ENCODE data around the gene CTIF.
"Not testable (repeated sequence)": the region's sequence is repeated elsewhere in the genome, so short reads cannot be mapped to it uniquely, and the experiment has no call there.

CTIF gene

DNA sequence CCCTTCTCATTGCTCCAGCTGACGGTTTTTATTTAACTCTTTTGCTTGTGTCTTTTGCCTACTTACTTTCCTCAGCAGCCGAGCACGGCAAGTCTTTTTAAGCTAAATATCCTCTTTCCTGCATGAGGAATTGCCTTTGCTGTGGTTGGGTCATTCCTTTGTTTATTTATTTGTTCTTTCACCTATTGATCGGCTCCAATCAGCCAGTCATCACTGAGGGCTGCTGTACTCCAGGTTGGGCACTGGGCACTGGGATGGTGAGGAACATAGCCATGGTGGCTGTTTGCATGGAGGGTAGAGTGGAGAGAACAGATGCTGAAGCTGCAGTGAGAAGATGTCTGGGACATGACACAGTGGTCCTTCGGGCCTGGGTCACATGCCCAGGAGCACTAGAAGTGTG lies 105.2 kb downstream of the CTIF start:
- Histone ChIP-seq H3K4me3 (ENCODE audit: low read length) (no peak overlapping the region), H3K9ac (ENCODE audit: low read depth, low read length) (no peak overlapping the region), H3K27me3 (ENCODE audit: insufficient read depth, low read length) (no peaks in the 10 kb centered on the region), H3K4me1 (ENCODE audit: insufficient read depth, low read length) (peaks cover 1% of the 10 kb centered on the region; the same call in 1 of the 2 replicates), H3K27ac (ENCODE audit: low read length) (no peak overlapping the region), H3K36me3 (ENCODE audit: insufficient read depth, low read depth, low read length) (no peaks in the 10 kb centered on the region), H3K9me3 (ENCODE audit: insufficient read depth, low read depth, low read length) (no peaks in the 10 kb centered on the region)

DNA sequence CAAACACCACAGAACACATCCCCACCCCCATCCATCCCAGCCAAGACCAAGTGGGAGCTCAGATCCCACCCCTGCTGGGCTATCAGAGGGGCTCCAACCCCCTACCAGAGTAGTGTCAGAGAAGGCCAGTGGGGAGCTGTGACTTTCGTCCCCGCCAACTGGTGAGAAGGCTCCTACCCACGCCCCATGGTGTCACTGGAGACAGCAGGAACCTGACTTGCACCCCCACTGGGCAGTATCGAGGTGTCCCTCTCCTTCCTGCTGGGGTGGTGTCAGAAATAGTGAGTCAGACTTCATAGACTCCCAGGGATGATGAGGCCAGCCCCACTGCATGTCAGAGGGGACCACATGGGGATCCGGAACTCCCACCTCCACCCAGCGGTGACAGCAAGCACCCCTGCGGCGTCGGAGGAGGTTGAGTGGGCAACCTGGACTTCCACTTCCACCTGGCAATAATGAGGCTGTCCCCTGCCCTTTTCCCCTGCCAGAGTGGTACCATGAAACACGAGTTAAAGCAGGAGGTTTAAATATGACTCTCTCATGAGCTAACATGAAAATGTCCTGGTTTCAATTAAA lies 106.7 kb downstream of the CTIF start:
- Histone ChIP-seq H3K4me3 (ENCODE audit: low read length) (no peak overlapping the region), H3K9ac (ENCODE audit: low read depth, low read length) (no peak overlapping the region), H3K27ac (ENCODE audit: low read length) (no peak overlapping the region), H3K27me3 (ENCODE audit: insufficient read depth, low read length) (no peaks in the 10 kb centered on the region), H3K9me3 (ENCODE audit: insufficient read depth, low read depth, low read length) (no peaks in the 10 kb centered on the region), H3K4me1 (ENCODE audit: insufficient read depth, low read length) (peaks cover 3% of the 10 kb centered on the region; the same call in 1 of the 2 replicates), H3K36me3 (ENCODE audit: insufficient read depth, low read depth, low read length) (no peaks in the 10 kb centered on the region)

DNA sequence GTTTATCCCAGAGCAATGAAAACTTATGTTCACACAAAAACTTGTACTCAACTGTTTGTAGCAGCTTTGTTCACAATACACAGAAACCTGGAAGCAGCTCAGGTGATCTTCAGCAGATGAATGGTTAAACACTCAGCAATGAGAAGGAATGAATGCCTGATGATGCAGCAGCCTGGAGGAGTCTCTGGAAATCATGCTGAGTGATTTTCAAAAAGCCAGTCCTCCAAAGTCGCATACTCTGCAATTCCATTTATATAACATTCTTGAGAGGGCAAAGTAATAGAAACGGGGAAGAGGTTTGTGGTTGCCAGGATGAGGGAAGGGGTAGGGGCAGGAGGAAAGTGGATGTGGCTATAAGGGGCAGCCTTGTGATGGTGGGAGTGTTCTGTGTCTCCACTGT lies 108.1 kb downstream of the CTIF start:
- Histone ChIP-seq H3K9me3 (ENCODE audit: insufficient read depth, low read depth, low read length) (no peaks in the 10 kb centered on the region), H3K27ac (ENCODE audit: low read length) (no peak overlapping the region), H3K27me3 (ENCODE audit: insufficient read depth, low read length) (no peaks in the 10 kb centered on the region), H3K4me1 (ENCODE audit: insufficient read depth, low read length) (peaks cover 3% of the 10 kb centered on the region; the same call in 1 of the 2 replicates), H3K36me3 (ENCODE audit: insufficient read depth, low read depth, low read length) (no peaks in the 10 kb centered on the region), H3K4me3 (ENCODE audit: low read length) (no peak overlapping the region), H3K9ac (ENCODE audit: low read depth, low read length) (no peak overlapping the region)

DNA sequence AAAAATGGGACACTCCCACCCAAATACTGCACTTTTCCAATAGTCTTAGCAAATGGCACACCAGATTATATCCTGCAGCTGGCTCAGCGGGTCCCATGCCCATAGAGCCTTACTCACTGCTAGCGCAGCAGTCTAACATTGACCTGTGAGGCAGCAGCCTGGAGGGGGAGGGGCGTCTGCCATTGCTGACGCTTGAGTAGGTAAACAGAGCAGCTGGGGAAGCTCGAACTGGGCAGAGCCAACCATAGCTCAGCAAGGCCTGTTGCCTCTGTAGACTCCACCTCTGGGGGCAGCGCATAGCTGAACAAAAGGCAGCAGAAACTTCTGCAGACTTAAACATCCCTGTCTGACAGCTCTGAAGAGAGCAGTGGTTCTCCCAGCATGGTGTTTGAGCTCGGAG lies 110.4 kb downstream of the CTIF start:
- H3K27ac ChIP-seq (ENCODE audit: low read length), result no peak overlapping the region
- no peaks in the 10 kb centered on the region for H3K36me3 ChIP-seq (ENCODE audit: insufficient read depth, low read depth, low read length)
- no peaks in the 10 kb centered on the region for H3K9me3 ChIP-seq (ENCODE audit: insufficient read depth, low read depth, low read length)
- no peak overlapping the region for H3K9ac ChIP-seq (ENCODE audit: low read depth, low read length)
- H3K4me1 ChIP-seq (ENCODE audit: insufficient read depth, low read length), result peaks cover 3% of the 10 kb centered on the region; the same call in 1 of the 2 replicates
- no peak overlapping the region for H3K4me3 ChIP-seq (ENCODE audit: low read length)
- H3K27me3 ChIP-seq (ENCODE audit: insufficient read depth, low read length), result no peaks in the 10 kb centered on the region

DNA sequence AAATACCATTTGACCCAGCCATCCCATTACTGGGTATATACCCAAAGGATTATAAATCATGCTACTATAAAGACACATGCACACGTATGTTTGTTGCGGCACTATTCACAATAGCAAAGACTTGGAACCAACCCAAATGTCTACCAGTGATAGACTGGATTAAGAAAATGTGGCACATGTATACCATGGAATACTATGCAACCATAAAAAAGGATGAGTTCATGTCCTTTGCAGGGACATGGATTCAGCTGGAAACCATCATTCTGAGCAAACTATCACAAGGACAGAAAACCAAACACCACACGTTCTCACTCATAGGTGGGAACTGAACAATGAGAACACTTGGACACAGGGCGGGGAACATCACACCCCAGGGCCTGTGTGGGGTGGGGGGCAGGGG lies 115.8 kb downstream of the CTIF start:
- not testable (repeated sequence) for H3K9ac ChIP-seq (ENCODE audit: low read depth, low read length); H3K9me3 ChIP-seq (ENCODE audit: insufficient read depth, low read depth, low read length); H3K27me3 ChIP-seq (ENCODE audit: insufficient read depth, low read length); H3K4me3 ChIP-seq (ENCODE audit: low read length); H3K36me3 ChIP-seq (ENCODE audit: insufficient read depth, low read depth, low read length); H3K27ac ChIP-seq (ENCODE audit: low read length); H3K4me1 ChIP-seq (ENCODE audit: insufficient read depth, low read length)

DNA sequence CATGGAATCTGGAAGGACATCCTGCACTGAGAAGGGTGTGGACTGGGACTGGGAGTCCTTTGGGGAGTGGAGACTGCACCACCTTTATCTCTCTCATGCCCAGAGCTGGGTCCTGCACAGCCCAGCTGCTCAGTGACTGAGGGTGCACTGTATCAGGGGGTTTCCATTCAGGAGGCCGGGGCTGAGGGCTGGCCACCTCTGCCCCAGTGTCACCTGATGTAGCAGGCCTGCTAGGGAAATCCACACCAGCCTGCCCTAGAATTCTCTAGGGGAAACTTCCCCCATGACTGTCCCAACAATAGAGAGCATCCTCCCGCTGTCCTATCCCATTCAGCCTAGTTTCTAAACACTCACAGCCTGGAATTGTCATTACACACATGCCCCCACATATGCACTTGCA lies 116.7 kb downstream of the CTIF start:
- no peak overlapping the region for H3K4me3 ChIP-seq (ENCODE audit: low read length)
- H3K9me3 ChIP-seq (ENCODE audit: insufficient read depth, low read depth, low read length), result no peaks in the 10 kb centered on the region
- no peak overlapping the region for H3K27ac ChIP-seq (ENCODE audit: low read length)
- no peak overlapping the region for H3K9ac ChIP-seq (ENCODE audit: low read depth, low read length)
- no peaks in the 10 kb centered on the region for H3K27me3 ChIP-seq (ENCODE audit: insufficient read depth, low read length)
- H3K4me1 ChIP-seq (ENCODE audit: insufficient read depth, low read length), result no peaks in the 10 kb centered on the region
- no peaks in the 10 kb centered on the region for H3K36me3 ChIP-seq (ENCODE audit: insufficient read depth, low read depth, low read length)

DNA sequence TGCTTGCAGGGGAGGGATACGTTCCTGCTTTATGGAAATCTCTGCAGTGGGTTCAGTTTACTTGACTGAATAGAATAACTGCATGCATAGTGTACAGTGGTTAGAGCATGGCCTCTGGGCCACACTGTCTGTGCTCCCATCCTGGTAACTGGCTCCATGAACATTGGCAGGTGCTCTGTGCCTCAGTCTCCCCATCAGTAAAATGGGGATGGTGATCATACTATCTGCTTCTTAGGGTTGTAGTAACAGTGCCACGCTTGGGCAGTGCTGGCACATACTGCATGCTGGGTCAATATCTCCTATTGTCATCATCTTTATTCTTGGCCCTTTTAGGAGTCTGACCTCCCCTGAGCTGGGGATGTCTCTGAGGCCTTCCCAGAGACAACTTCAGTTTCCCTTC lies 117.3 kb downstream of the CTIF start:
- H3K27ac ChIP-seq (ENCODE audit: low read length), result no peak overlapping the region
- no peaks in the 10 kb centered on the region; the same call in 1 of the 2 replicates for H3K4me1 ChIP-seq (ENCODE audit: insufficient read depth, low read length)
- H3K4me3 ChIP-seq (ENCODE audit: low read length), result no peak overlapping the region
- no peaks in the 10 kb centered on the region for H3K36me3 ChIP-seq (ENCODE audit: insufficient read depth, low read depth, low read length)
- H3K9ac ChIP-seq (ENCODE audit: low read depth, low read length), result no peak overlapping the region
- no peaks in the 10 kb centered on the region for H3K9me3 ChIP-seq (ENCODE audit: insufficient read depth, low read depth, low read length)
- no peaks in the 10 kb centered on the region for H3K27me3 ChIP-seq (ENCODE audit: insufficient read depth, low read length)

DNA sequence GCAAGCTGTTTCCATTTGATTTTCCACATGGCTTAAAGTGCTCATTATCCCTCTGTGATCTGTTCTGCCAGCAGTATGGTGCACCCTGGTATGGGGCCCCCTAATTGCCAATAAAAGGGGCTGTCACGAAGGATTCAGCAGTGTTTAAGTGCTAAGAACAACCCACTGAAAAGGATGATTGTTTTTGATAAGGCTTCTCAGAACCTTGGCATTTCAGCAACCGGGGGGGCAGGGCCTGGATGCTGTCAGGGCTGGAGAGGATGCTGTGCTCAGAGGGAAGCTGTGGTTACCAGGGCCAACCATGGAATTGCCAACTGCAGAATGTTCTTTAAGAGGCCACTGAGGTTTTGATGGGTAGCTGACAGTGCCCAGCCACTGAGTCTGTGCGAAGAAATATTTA lies 117.8 kb downstream of the CTIF start:
- no peaks in the 10 kb centered on the region for H3K36me3 ChIP-seq (ENCODE audit: insufficient read depth, low read depth, low read length)
- H3K4me3 ChIP-seq (ENCODE audit: low read length), result no peak overlapping the region
- H3K27ac ChIP-seq (ENCODE audit: low read length), result no peak overlapping the region
- H3K9me3 ChIP-seq (ENCODE audit: insufficient read depth, low read depth, low read length), result no peaks in the 10 kb centered on the region
- no peak overlapping the region for H3K9ac ChIP-seq (ENCODE audit: low read depth, low read length)
- no peaks in the 10 kb centered on the region; the same call in 1 of the 2 replicates for H3K4me1 ChIP-seq (ENCODE audit: insufficient read depth, low read length)
- H3K27me3 ChIP-seq (ENCODE audit: insufficient read depth, low read length), result no peaks in the 10 kb centered on the region

DNA sequence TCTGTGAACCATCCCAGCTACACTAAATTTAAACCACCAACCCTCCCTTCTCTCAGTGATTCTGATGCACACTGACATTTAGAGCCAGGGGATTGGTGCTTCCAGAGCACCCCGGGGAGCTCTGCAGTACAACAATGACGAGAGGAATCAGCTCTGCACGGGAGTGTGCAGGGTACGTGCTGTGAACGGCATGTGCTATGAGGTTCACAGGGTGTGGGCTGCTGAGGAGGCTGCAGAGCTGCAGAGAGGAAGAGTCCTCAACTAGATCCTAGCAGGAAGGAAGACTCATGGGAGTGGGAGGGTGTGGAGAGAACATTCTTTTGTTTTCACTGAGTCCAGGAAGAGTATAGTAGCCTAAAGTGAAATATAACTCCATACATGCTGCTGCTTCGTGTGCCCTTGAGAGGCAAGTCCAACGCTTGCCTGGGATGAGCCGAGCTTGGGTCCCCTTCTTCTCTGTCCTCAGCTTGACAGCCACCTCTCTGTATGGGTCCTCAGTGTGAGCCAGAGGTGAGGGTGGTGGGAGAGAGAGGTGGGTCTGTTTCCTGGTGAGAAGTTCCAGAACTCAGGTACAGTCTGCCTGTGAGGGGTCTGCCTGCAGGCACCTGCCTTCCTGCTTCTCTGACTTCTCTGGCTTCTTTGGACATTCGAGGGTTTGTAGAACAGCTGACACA lies 118.8 kb downstream of the CTIF start:
- Histone ChIP-seq H3K9ac (ENCODE audit: low read depth, low read length) (no peak overlapping the region), H3K27ac (ENCODE audit: low read length) (no peak overlapping the region), H3K36me3 (ENCODE audit: insufficient read depth, low read depth, low read length) (no peaks in the 10 kb centered on the region), H3K4me3 (ENCODE audit: low read length) (no peak overlapping the region), H3K27me3 (ENCODE audit: insufficient read depth, low read length) (no peaks in the 10 kb centered on the region), H3K4me1 (ENCODE audit: insufficient read depth, low read length) (no peaks in the 10 kb centered on the region; the same call in 1 of the 2 replicates), H3K9me3 (ENCODE audit: insufficient read depth, low read depth, low read length) (no peaks in the 10 kb centered on the region)

DNA sequence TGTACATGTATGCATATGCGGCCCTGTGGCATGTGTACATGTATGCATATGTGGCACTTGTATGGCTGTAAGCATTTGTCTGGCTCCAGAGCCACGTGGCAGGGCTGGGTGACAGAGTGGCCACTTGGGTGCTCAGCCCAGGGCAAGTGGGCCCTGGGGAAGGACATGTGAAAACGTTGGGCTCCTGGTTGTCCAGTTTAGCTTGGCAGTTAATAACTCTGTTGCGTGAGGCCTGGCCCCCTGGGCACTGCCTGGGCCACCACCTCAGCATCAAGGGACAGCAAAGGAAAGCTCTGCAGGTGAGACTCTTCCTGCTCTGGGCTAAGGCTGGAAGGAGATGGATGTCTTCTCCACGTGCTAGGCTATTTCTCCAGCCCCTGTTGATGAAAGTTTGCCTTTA lies 119.9 kb downstream of the CTIF start:
- H3K4me1 ChIP-seq (ENCODE audit: insufficient read depth, low read length), result no peaks in the 10 kb centered on the region; the same call in 1 of the 2 replicates
- no peaks in the 10 kb centered on the region for H3K27me3 ChIP-seq (ENCODE audit: insufficient read depth, low read length)
- H3K36me3 ChIP-seq (ENCODE audit: insufficient read depth, low read depth, low read length), result no peaks in the 10 kb centered on the region
- H3K9ac ChIP-seq (ENCODE audit: low read depth, low read length), result no peak overlapping the region
- no peak overlapping the region for H3K4me3 ChIP-seq (ENCODE audit: low read length)
- no peaks in the 10 kb centered on the region for H3K9me3 ChIP-seq (ENCODE audit: insufficient read depth, low read depth, low read length)
- no peak overlapping the region for H3K27ac ChIP-seq (ENCODE audit: low read length)

DNA sequence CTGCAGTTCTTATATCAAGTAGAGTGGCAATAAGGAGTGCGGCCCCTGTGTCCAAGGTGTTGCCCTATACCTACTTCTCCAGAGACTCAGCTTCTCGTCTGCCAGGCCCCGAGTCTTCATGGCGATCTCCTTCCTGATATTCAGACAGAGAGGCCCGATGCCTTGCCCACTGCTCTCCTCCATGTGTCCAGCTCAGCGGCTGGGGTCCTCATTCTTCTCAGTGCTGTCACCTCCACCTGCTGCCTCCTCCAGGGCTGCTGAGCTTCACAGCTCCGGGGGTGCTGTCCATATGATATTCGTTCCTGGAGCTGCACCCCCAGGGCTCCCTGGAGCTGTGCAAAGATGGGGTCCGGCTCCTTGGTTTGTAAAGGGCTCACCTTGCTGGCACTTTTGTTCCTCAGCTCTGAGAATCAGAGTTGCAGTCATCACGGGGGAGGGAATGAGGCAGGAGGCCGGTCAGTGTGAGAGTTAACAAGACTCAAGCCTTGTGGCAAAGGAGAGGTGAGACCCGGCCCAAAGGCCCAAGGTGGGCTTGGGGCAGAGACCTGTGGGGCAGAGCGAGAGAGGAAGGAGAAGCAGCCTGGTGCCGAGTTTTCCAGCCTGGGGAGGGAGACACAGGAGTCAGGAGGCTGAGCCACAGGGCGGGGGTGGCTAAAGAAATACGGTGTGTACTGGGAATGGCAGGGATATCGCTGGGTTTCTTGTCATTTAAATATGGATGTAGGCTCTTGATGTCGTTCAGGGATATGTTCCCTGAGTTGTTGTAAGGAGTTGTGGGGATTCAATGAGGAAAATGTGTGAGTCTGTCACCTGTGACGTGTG lies 120.6 kb downstream of the CTIF start:
- Histone ChIP-seq H3K9ac (ENCODE audit: low read depth, low read length) (no peak overlapping the region), H3K9me3 (ENCODE audit: insufficient read depth, low read depth, low read length) (no peaks in the 10 kb centered on the region), H3K27ac (ENCODE audit: low read length) (no peak overlapping the region), H3K36me3 (ENCODE audit: insufficient read depth, low read depth, low read length) (no peaks in the 10 kb centered on the region), H3K4me3 (ENCODE audit: low read length) (no peak overlapping the region), H3K27me3 (ENCODE audit: insufficient read depth, low read length) (no peaks in the 10 kb centered on the region), H3K4me1 (ENCODE audit: insufficient read depth, low read length) (no peaks in the 10 kb centered on the region; the same call in 1 of the 2 replicates)

All from iPS-20b (cell line).